ENCODE data around the gene TRAP1.

GRCh38 chr16:3713587-3714242 lies 3.6 kb downstream of the TRAP1 start:
- TF ChIP-seq, protein P1, sequence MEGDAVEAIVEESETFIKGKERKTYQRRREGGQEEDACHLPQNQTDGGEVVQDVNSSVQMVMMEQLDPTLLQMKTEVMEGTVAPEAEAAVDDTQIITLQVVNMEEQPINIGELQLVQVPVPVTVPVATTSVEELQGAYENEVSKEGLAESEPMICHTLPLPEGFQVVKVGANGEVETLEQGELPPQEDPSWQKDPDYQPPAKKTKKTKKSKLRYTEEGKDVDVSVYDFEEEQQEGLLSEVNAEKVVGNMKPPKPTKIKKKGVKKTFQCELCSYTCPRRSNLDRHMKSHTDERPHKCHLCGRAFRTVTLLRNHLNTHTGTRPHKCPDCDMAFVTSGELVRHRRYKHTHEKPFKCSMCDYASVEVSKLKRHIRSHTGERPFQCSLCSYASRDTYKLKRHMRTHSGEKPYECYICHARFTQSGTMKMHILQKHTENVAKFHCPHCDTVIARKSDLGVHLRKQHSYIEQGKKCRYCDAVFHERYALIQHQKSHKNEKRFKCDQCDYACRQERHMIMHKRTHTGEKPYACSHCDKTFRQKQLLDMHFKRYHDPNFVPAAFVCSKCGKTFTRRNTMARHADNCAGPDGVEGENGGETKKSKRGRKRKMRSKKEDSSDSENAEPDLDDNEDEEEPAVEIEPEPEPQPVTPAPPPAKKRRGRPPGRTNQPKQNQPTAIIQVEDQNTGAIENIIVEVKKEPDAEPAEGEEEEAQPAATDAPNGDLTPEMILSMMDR (conservative IDR thresholded peaks at IDR 0.05; ENCODE audit: low read depth in 2 of 2): no peak
- TF ChIP-seq ZNF462 (CRISPR knock-in tag; IDR thresholded peaks at IDR 0.05) (no peak), EZH2phosphoT487 (IDR thresholded peaks at IDR 0.05; ENCODE audit: unreplicated experiment) (no peak), POLR2AphosphoS5 (IDR thresholded peaks at IDR 0.05; ENCODE audit: low read depth) (no peak), EZH2 (IDR thresholded peaks at IDR 0.05; ENCODE audit: low read depth, unreplicated experiment) (no peak), CREB1 (CRISPR knock-in tag; IDR thresholded peaks at IDR 0.05; ENCODE audit: low read depth) (no peak), ZNF331 (CRISPR knock-in tag; IDR thresholded peaks at IDR 0.05; ENCODE audit: low read depth) (no peak), NANOG (IDR thresholded peaks at IDR 0.05; ENCODE audit: borderline replicate concordance) (no peak), ZNF114 (CRISPR knock-in tag; IDR thresholded peaks at IDR 0.05) (no peak), JUNB (IDR thresholded peaks at IDR 0.05; ENCODE audit: unreplicated experiment) (no peak), STAT1 (IDR thresholded peaks at IDR 0.05; ENCODE audit: unreplicated experiment) (no peak)
- TF ChIP-seq, protein P2, sequence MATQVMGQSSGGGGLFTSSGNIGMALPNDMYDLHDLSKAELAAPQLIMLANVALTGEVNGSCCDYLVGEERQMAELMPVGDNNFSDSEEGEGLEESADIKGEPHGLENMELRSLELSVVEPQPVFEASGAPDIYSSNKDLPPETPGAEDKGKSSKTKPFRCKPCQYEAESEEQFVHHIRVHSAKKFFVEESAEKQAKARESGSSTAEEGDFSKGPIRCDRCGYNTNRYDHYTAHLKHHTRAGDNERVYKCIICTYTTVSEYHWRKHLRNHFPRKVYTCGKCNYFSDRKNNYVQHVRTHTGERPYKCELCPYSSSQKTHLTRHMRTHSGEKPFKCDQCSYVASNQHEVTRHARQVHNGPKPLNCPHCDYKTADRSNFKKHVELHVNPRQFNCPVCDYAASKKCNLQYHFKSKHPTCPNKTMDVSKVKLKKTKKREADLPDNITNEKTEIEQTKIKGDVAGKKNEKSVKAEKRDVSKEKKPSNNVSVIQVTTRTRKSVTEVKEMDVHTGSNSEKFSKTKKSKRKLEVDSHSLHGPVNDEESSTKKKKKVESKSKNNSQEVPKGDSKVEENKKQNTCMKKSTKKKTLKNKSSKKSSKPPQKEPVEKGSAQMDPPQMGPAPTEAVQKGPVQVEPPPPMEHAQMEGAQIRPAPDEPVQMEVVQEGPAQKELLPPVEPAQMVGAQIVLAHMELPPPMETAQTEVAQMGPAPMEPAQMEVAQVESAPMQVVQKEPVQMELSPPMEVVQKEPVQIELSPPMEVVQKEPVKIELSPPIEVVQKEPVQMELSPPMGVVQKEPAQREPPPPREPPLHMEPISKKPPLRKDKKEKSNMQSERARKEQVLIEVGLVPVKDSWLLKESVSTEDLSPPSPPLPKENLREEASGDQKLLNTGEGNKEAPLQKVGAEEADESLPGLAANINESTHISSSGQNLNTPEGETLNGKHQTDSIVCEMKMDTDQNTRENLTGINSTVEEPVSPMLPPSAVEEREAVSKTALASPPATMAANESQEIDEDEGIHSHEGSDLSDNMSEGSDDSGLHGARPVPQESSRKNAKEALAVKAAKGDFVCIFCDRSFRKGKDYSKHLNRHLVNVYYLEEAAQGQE (IDR thresholded peaks at IDR 0.05; ENCODE audit: unreplicated experiment): no peak
- TF ChIP-seq, protein P3, sequence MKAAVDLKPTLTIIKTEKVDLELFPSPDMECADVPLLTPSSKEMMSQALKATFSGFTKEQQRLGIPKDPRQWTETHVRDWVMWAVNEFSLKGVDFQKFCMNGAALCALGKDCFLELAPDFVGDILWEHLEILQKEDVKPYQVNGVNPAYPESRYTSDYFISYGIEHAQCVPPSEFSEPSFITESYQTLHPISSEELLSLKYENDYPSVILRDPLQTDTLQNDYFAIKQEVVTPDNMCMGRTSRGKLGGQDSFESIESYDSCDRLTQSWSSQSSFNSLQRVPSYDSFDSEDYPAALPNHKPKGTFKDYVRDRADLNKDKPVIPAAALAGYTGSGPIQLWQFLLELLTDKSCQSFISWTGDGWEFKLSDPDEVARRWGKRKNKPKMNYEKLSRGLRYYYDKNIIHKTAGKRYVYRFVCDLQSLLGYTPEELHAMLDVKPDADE (IDR thresholded peaks at IDR 0.05): no peak
